ENCODE data around the gene ZBED2.
"Not testable (repeated sequence)": the region's sequence is repeated elsewhere in the genome, so short reads cannot be mapped to it uniquely, and the experiment has no call there.

Gene ZBED2, protein sequence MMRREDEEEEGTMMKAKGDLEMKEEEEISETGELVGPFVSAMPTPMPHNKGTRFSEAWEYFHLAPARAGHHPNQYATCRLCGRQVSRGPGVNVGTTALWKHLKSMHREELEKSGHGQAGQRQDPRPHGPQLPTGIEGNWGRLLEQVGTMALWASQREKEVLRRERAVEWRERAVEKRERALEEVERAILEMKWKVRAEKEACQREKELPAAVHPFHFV

DNA sequence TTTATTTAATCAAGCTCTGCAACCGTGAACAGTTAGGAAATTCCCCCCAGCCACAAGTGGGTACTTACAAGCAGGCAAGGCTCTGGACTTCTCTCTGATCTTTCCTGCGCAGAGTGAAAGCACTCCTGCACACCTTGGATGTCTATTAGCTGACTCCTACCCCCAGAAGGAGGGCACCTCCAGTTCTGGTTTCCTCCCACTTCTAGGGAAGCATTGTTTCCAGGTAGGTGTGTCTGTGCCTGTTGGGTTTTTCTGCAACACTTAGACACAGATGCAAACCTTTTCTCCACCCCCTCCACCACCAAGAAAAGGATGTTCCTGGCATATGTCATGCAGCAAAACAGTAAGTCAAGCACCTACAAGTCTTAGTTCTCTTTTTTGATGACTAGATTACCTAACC is at the start of gene ZBED2:
Gene ZBED2, minus strand, starts transcription at position 115 of the 400 bp plus-strand sequence. CDS start 1,145 bp downstream, outside the sequence.
- no peak for DNase-seq

DNA sequence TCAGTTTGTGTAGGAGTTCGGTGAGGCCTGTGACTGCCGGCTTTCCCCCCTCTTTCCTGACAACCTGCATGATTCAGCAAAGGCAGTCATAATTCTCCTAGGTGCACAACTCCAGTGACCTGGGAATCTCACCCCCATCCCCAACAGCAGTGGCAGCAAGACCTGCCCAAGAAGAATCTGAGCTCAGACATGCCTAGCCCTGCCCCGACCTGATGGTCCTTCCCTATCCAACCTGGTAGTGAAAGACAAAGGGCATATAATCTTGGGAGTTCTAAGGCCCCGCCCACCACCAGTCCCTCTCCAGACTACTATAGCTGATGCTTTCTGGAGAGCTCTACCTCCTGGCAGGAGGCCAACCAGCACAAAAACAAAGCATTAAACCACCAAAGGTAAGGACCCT is 44.2 kb upstream of the ZBED2 start:
- DNase-seq = no peak

DNA sequence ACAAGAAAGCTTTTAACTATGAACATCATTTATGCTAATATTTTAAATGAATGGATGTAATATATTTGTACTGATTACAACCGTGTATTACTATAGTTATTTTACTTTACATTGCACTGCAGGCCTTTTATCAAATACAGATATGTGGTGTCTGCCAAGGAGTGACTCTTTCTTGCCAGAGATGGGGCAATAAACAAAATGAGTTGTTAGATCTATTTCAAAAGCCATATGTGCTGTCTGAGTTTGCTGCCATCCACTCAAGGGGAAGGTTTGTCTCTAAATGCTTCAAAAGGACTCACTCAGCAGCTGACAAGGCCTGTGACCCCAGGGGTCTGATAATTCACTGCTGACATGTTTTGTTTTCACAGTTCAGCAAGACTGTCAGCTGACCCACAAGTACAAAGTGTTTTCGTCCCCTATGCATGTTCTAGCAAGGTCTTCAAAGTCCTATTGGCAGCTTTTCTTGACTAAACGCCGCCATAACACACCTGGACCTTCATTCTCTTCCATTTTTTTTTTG is 41.3 kb upstream of the ZBED2 start:
- DNase-seq = no peak

DNA sequence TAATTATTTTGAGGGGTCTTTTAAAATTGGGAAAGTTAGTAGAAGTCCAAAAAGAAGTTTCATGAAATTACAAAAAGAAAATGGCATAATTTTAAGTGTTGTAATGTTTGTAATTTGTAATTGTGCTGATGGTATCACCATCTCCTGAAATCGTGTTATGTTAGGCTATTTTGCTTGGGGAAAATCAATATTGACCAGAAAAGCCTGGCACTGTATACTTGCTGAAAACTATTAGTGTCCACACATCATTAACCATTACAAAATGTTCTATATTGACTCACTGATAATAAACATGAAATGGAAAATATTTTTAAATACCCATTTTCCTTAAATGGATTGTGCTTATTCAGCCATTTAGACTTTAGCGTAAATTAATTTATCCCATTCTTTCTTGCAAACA is 40.3 kb upstream of the ZBED2 start:
- DNase-seq = no peak

DNA sequence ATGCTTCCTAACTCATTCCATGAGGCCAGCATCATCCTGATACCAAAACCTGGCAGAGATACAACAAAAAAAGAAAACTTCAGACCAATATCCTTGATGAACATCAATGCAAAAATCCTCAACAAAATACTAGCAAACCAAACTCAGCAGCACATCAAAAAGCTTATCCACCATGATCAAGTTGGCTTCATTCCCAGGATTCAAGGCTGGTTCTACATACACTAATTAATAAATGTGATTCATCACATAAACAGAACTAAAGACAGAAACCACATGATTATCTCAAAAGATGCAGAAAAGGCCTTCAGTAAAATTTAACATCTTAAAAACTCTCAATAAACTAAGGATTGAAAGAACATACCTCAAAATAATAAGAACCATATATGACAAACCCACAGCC is 35.5 kb upstream of the ZBED2 start:
- not testable (repeated sequence) for DNase-seq

DNA sequence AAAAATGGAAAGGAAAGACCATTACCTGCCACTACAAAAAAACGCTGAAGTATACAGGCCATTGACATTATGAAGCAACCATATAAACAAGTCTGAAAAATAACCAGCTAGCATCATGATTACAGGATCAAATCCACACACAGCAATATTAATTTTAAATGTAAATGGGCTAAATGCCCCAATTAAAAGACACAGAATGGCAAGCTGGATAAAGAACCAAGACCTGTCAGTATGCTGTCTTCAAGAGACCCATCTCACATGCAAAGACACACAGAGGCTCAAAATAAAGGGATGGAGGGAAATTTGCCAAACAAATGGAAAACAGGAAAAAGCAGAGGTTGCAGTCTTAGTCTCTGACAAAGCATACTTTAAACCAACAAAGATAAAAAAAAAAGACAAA is 33.9 kb upstream of the ZBED2 start:
- not testable (repeated sequence) for DNase-seq

DNA sequence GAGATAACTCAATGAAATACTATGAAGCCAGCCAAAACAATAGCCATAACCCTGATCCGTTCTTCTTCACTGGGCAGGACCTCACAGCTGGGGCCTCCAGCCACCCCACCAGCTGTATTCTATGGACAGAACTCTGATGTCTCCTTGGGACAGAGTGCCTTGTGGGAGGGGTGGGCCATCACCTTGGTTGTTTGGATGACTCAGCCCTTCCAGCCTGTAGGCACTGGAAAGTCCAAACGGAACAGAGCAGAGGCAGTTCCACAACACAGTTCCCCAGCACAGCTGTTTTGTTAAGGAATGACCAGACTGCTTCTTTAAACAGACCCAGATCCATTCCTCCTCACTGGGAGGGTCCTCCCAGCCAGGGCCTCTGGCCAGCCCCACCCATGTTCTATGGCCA is 31.9 kb upstream of the ZBED2 start:
- no peak for DNase-seq

DNA sequence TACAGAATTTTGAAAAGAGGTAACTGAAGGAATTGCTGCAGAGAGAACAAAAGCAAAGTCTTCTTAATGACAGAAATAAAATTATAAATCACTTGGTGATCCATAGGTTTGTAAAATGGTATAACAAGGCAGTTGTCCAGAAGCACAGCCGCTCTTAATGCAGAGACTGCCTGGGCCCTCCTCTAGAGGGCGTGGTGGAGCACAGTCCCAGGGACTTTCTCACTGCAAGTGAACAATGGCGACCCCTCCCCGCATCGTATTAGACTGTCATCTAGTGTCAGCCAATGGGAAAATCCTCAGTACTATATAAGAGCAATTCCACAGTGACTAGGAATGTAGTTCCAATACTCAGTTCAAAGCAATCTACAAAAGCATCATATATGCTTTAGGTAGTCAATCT is 26.4 kb upstream of the ZBED2 start:
- no peak for DNase-seq

DNA sequence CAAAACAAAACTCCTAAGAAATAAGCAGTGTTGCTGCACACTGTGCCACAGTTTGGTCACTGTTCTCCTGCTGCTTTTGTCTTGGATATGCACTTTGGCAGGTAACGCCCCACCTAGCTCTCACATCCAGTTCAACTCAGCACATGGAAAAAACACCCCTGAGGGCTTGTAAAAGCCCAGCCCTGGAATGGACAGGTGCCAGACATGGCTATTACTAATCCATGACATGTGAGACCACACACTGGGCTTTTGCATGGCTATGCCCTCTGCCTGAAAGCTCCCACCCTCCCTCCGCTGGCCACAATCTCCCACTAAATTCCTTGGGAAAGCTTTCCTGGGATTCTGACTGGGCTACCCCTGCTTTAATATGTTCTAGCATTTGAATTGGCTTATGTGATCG is 24.7 kb upstream of the ZBED2 start:
- no peak for DNase-seq

DNA sequence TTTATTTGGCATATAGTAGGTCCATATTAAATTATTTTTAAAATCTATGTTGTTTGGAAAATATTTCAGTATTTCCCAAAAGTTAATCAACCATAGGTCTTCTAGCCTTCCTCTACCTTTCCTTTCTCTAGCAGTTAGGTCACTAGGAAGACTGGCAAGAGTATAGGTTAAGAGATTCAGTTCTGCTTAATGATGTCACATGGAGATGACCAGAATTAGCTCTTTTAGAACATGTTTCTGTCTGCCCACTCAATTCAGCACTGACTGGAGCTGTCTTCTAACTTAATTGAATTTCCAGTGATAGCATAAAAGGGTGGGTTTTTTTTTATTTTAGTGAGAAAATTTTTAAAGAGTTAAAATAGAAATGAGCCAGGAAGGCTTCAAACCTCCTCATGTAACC is 23.8 kb upstream of the ZBED2 start:
- DNase-seq = no peak

DNA sequence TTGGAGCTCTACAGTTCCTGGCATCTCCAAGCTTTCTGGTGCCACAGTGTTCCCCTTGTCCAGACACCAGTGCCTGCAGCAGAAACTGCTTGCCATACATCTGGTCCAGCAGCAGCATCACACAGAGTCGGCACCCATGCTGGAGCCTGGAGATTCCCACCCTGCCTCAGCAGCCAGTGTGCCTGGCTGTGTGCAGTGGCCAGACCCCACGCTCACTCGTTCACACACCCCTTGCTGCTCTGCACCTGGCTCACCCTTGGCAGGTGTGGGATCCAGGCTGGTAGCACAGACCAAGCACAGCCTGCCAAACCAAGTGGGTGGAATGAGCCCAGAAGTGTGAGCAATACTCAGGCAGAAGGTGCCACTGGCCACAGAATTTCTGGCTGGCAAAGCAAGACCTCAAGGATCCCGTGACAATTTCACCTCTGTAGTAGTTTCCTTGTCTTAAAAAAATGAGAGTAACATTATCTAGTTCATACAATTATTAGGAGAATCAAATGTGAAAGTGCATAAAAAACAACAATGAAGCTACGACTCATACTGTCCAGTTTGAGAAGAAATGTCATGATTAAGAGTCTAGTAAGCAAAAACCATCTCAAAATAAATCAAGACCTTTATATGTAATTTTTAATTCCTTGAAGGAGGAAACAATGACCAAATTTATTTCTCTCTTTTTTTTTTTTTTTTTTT is 22.9 kb upstream of the ZBED2 start:
- no peak for DNase-seq

DNA sequence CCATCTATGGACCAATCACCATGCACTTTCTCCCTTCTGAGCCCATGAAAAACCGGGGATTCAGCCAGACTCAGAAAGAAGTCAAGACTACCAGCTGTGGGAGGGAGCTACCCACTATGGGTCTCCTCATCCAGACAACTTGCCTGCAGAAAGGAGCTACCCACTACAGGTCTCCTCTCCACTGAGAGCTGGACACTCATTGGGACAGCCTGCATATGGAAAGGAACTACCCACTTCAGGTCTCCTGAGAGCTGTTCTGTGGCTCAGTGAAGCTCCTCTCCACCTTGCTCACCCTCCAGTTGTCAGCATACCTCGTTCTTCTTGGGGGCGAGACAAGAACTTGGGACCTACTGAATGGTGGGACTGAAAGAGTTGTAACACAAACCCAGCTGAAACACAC is 22.3 kb upstream of the ZBED2 start:
- no peak for DNase-seq

DNA sequence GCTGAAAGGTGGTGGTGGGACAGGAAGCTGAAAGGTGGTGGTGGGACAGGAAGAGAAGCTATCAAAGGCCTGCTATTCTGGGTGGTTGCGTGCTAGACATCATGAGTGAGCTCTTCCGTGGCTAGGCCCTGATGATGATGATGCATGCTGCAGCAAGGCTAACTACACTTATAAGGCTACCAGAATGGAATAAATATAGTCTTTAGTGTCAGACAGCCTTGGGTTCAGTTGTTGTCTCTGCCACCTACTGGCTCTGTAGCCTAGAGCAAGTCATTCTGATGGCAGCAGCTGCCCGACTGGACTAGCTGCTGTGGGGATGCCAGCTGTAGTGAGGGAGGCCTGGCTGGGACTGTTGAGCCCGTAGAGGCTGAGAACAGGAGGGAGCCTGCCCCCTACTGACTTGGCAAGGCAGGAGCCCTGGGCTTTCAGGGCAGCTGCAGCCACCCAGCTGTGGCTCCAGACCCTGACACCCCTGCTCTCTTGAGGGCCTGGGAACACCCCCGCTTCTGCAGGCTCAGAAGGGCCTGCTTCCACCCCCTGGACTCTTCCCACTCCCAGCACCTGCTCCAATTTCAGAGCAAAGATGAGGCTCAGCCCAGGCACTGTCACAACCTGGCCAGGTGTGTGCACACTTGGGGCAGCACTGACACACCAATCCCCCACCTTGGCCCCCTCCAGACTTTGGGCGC is 21.4 kb upstream of the ZBED2 start:
- no peak for DNase-seq

DNA sequence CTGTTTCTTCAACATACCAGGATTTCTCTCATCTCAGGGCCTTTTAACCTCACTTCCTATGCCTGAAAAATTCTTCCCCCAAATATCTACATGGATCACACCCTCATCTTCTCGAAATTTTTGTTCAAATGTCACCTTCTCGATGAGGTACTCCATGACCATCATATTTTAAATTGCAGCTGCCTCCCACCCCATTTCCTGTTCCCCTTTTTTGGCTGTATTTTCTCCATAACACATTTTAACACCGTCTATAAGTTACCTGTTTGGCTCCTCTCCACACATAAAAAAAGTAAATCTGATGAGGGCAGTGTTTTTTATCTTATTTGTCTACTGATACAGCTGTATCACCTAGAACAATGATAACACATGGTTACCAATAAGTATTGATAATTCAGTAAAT is 20.7 kb upstream of the ZBED2 start:
- DNase-seq = no peak

DNA sequence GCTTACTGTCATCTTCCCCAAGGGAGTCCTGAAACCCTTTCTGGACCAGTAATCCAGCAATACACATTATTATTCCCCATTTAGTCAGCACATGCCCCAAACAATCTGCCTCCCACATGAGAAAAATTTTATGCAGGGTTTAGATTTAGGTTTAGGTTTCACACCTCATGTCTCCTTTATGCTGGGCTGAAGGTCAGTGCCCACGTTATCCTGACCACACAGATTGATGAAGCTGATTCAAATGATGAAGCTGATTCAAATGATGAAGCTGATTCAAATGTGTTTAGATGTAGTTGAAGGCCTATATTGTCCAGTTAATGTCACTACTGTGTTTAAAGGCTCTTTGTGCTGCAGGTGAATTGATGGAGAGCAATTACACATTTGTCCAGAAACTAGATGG is 18.1 kb upstream of the ZBED2 start:
- DNase-seq = no peak

DNA sequence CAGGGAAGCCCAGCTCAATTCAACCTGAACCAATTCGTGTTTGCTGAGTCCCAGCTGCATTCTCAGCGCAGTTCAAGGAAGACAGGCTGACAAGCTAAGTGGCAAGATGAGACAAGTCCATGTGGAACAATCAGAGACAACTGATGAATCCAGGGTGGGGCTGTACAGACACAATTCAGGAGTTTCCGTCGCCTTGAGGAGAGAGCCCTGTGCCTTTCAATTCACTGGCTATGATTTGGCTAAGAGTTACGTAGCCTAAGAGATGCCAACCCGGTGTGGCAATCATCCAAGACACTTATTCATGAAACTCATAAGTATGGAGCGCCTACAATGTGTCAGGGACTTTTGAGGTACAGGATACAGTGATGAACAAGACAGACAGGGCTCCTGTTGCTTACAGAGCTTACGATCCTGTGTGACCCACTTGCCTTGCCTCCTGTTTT is 15.5 kb upstream of the ZBED2 start:
- no peak for DNase-seq

DNA sequence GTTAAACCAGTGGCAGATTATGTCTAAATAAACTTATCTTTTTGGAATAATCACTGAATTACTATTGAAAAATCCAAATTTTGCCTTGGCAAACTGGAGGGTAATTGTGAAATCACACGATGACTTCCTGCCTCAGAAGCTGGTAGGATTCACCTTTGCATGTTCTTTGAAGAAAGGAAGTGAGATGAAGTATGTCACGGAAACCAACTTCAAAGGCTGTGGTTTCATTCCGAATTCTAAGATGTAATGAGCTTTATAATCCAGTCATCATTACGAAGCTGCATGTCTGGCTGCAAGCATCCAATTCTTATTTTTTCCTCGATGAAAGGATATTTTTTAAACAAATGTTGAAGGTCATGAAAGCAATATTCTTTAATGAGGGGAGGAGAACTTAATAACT is 15.0 kb upstream of the ZBED2 start:
- DNase-seq = no peak

DNA sequence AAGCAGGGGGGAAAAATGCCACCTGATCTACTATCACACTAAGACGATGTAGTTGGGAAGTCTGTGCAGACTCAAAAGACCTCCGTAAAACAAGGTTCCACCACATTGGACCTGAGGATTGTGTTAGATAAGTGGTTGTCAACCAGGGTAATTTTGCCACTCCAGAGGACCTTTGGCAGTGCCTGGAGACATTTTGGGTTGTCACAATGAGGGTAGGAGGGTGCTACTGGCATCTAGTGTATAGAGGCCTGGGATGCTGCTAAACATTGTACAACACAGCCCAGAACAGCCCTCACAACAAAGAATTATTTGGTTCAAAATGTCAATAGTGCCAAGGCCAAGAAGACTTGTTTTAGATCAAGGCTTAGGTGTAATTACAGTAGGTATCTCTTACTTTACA is 14.6 kb upstream of the ZBED2 start:
- no peak for DNase-seq

DNA sequence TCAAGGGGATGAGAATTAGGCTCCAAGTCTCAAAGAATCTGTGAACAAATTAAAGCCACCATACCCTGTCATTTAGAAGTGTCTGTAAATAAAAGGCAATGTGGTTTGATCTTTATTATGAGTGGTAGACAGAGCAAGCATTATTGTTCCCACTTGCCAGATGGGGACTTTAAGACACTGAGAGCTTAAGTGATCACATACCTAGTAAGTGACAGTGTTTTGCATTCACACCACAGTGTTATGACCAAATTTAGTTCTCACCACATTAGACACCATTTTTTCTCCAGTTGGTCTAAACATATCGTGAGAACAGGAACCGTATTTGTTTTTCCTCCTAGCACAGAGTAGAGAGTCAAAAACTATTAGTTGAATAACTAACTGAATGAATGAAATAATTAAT is 13.2 kb upstream of the ZBED2 start:
- DNase-seq = no peak

DNA sequence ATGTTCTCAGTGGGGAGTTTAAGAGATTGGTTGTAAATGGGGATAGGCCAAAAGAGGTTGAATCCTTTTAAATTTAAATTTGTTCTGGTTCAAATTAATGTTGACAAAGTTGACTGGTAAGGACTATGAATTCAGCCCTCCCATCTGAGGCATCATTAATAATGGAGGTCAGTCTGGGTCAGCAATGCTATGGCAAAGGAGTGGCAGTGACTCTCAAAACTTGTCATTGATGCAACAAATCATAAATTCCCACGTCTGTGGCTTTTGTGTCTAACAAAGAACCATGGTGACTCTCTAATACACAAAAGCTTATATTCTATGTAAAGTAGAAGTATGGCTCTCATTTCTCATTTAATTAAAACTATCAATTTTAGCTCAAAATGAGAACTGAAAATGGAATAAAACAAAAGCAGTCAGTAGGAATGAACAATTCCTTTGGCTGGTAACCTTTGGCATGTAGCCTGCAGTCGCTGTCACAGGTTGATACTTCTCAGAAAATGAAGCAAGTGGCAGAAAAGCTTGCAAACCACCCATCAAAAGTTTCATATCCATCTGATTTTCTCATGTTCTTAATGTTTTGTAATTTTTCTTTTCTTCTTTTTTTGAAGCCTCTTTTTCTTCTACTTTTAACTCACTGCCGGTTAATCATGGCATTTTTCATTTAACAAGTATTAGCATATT is 12.2 kb upstream of the ZBED2 start:
- no peak for DNase-seq

DNA sequence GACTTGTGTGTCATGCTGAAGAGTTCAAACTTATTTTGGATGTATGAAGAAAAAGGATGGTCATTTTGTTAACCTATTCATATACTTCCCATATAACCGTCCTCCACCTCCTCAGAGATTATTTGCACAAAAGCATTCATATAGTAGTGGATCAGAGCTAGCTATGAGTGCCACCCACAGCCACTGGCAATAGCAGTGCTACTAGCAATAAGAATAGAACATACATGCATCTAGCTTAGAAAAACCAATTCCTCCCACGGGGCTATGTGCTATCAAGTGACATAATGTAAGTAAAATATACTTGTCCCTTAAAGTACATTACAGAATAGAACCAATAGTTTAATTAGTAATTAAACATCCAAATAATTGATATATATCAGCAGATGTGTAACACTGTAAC is 10.3 kb upstream of the ZBED2 start:
- DNase-seq = no peak

DNA sequence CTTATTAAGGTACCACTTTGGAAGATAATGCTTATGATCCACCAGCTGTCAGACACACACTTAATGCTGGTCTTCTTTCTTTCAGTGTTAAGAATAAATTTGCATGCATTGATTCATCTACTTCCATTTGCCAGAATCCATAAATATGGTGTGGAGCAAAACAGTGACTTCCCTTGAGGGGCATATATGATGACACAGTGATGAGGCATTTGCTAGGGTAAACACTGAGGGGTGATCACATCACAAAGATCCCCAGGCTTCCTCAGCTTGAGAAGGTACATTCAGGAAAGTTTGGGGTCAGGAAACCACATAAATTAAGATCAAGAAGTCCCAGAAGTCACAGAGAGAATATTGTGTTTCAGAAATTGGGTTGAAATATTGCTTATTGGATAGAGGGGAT is 9.9 kb upstream of the ZBED2 start:
- no peak for DNase-seq

DNA sequence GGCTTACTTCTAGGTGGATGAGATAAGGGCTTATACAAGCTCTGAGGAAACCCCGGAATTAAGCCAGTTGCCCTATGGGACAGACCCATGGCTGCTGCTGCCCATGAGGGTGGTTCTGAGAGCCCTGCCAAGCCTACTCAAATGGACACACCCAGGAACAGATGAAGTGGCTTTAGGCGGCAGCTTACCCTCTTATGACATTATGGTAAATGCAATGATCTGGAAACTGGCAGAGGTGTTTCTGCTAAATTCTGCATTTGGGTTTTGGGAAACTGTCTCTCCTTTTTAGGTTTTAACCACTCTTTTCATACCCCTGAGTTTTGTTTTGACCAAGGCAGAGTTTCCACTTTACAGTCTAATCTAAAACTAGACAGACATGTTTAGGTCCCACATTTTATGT is 9.0 kb upstream of the ZBED2 start:
- no peak for DNase-seq

DNA sequence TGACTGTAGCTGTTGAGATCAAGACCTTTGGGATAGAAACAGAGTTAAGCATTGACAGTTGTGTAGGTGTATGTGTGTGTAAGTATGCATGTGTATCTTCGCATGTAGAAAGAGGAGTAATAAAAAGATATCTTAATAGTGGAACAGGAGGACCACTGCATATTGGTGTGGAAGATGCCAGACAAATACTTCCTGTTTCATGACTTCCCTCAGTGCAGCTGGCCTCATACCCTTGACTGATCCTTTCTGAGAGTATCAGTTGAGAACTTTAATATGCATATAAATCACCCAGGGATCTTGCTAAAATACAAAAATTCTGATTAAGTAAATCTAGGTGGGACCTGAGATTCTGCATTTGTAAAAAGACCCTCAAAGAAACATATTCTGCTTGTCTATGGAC is 8.5 kb upstream of the ZBED2 start:
- DNase-seq = no peak

All from NCI-H748 treated with DMSO at 0.1 percent for 48 hours (cell line).